Measurements from ENCODE around the gene RASEF. TPM values are rescaled to one million over a fixed set of nuclear protein-coding genes. Genes with fewer than 3 reads are reported as not detected.

The RASEF gene
- total and polyA plus RNA-seq, 2 of the 4 experiments (the other 2 are of a cell fraction), result under 0.01 to 0.05 TPM

DNA sequence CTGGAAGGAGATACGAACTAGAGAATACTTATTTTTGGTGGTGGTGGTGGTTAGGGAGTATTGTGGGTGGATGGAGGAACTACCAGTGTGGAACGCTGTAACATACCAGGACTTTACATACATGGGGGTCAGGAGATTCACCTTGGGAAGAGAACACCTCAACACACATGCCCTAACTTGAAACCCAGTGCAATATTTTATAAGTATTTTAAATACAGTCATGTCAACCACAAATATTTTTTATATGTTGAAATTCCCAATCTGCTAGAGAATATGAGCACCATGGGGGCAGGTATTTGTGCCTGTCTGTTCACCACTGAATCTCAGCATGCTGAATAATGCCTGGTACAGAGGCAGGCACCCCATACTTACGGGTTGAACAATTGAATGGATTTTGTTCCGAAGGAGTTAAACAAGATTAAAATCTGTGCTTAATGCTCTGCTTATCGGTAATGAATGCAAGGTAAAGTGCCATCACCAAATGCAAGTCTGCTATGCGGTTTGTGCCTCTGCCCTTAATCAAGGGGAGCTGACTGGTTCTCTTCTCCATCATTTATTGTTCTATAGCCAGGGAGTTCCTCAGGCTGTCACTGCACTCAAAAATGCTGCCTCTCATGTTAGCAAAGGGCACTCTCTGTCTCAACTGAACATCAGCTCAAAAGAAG, 65.3 kb downstream of the RASEF start:
- Histone ChIP-seq H2AK5ac (ENCODE audit: low read depth, low read length) (no peak overlapping the region), H3K23ac (ENCODE audit: low read depth, low read length) (no peak overlapping the region), H4K20me1 (ENCODE audit: insufficient read depth, low read length) (no peaks in the 10 kb centered on the region), H3K4me1 (ENCODE audit: control insufficient read depth, insufficient read depth, low read length) (no peaks in the 10 kb centered on the region), H3K9me3 (ENCODE audit: control insufficient read depth, insufficient read depth, low read length) (no peaks in the 10 kb centered on the region), H3K9me1 (ENCODE audit: insufficient read depth, low read length) (no peaks in the 10 kb centered on the region; the same call in 1 of the 2 replicates), H3K56ac (ENCODE audit: extremely low read depth, insufficient read depth, low read length) (no peak overlapping the region), H3K18ac (ENCODE audit: low read depth, low read length) (no peak overlapping the region), H3K79me1 (ENCODE audit: low read depth in 1 of 2, low read length in 2 of 2) (no peaks in the 10 kb centered on the region), H2BK15ac (ENCODE audit: low read depth, low read length) (no peak overlapping the region), H3K9ac (ENCODE audit: low read depth, low read length) (no peak overlapping the region), H4K5ac (ENCODE audit: low read depth, low read length) (no peak overlapping the region), H3K4me2 (ENCODE audit: low read depth, low read length) (no peak overlapping the region), H3K14ac (replicated peaks; ENCODE audit: low read depth, low read length) (no peak overlapping the region), H2BK120ac (ENCODE audit: low read depth, low read length) (no peak overlapping the region), H4K8ac (ENCODE audit: low read depth in 2 of 2, low read length in 2 of 2) (no peak overlapping the region), H4K91ac (ENCODE audit: insufficient read depth, low read depth, low read length) (no peak overlapping the region), H2AK9ac (replicated peaks; ENCODE audit: low read depth, low read length, poor library complexity) (no peak overlapping the region), H3K27ac (ENCODE audit: insufficient read depth, low read length) (no peak overlapping the region), H3K4ac (ENCODE audit: low read depth, low read length) (no peak overlapping the region), H3K36me3 (ENCODE audit: control insufficient read depth, insufficient read depth, low read length) (no peaks in the 10 kb centered on the region), H3K27me3 (ENCODE audit: control insufficient read depth, insufficient read depth, low read length) (no peaks in the 10 kb centered on the region; the same call in 1 of the 2 replicates), H2BK5ac (ENCODE audit: low read depth, low read length, poor library complexity, severe bottlenecking) (no peak overlapping the region), H2AFZ (replicated peaks; ENCODE audit: low read length, poor library complexity) (no peak overlapping the region), H2BK20ac (ENCODE audit: low read depth, low read length) (no peak overlapping the region), H3K4me3 (ENCODE audit: insufficient read depth, low read depth, low read length) (no peak overlapping the region)
- intact Hi-C loops (cut with micrococcal nuclease) (no loop called here), dilution Hi-C loops (cut with HindIII; ENCODE audit: low sequenced_read_pairs, unreplicated experiment) (no loop called here), in situ Hi-C loops (cut with MboI; ENCODE audit: low sequenced_read_pairs) (no loop called here)
- TF ChIP-seq BHLHE40 (IDR thresholded peaks at IDR 0.05; ENCODE audit: low read depth, low read length), result no peak
- no TSS peak for BruUV-seq (replicated peaks)
- ChIA-PET POLR2A (ENCODE audit: unreplicated experiment) (no interaction called here), CTCF (interaction anchor here (0.6 kb wide), 1 partner anchor 10 kb away, joined by 3 read pairs; no protein-coding TSS in a partner anchor)
- 100% methylated on average over 4 of the region's 6 CpGs; no CpG with 5 or more reads in 1 of the 2 experiments for WGBS, 2 experiments (ENCODE audit: extremely low coverage in 2 of 2, insufficient read length in 1 of 2)
- DNase-seq, result no peak
- no peak for ATAC-seq (ENCODE audit: low read depth)
